ENCODE results near the gene TMEM25.

DNA sequence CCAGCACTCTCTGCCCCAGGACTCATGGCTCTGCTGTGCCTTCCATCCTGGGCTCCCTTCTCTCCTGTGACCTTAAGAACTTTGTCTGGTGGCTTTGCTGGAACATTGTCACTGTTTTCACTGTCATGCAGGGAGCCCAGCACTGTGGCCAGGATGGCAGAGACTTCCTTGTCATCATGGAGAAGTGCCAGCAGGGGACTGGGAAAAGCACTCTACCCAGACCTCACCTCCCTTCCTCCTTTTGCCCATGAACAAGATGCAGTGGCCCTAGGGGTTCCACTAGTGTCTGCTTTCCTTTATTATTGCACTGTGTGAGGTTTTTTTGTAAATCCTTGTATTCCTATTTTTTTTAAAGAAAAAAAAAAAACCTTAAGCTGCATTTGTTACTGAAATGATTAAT is 6.6 kb upstream of the TMEM25 start:
- TF ChIP-seq, protein P1, sequence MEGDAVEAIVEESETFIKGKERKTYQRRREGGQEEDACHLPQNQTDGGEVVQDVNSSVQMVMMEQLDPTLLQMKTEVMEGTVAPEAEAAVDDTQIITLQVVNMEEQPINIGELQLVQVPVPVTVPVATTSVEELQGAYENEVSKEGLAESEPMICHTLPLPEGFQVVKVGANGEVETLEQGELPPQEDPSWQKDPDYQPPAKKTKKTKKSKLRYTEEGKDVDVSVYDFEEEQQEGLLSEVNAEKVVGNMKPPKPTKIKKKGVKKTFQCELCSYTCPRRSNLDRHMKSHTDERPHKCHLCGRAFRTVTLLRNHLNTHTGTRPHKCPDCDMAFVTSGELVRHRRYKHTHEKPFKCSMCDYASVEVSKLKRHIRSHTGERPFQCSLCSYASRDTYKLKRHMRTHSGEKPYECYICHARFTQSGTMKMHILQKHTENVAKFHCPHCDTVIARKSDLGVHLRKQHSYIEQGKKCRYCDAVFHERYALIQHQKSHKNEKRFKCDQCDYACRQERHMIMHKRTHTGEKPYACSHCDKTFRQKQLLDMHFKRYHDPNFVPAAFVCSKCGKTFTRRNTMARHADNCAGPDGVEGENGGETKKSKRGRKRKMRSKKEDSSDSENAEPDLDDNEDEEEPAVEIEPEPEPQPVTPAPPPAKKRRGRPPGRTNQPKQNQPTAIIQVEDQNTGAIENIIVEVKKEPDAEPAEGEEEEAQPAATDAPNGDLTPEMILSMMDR (IDR thresholded peaks at IDR 0.05; ENCODE audit: low read depth, low read length, poor library complexity, severe bottlenecking): no peak
- TF ChIP-seq EZH2phosphoT487 (IDR thresholded peaks at IDR 0.05; ENCODE audit: borderline replicate concordance, low read length): no peak

Data from DOHH2 (cell line).